Ishikawa (cell line): ENCODE data around the gene PRKN.

Source experiments
- CEBPB ChIP-seq: IDR thresholded peaks from 2 replicates; pipeline ENCODE4 v1.6.1; 2012
- CREB1 ChIP-seq: IDR thresholded peaks from 2 replicates; pipeline ENCODE4 v1.6.1; 2012; ENCODE audit warnings: low read depth
- EGR1 ChIP-seq: IDR thresholded peaks from 2 replicates; pipeline ENCODE4 v1.6.1; 2012
- EP300 ChIP-seq: IDR thresholded peaks from 2 replicates; pipeline ENCODE4 v1.6.1; 2012; ENCODE audit warnings: borderline replicate concordance
- FOXM1 ChIP-seq: IDR thresholded peaks from 2 replicates; pipeline ENCODE4 v1.6.1; 2012; ENCODE audit warnings: low read depth, borderline replicate concordance
- MAX ChIP-seq: IDR thresholded peaks from 2 replicates; pipeline ENCODE4 v1.6.1; 2012
- NFIC ChIP-seq: IDR thresholded peaks from 2 replicates; pipeline ENCODE4 v1.6.1; 2012
- RAD21 ChIP-seq: IDR thresholded peaks from 2 replicates; pipeline ENCODE4 v1.6.1; 2012; ENCODE audit warnings: low read depth
- REST ChIP-seq: IDR thresholded peaks from 2 replicates; pipeline ENCODE4 v1.6.1; 2012; ENCODE audit warnings: low read depth, mild to moderate bottlenecking
- TAF1 ChIP-seq: IDR thresholded peaks from 2 replicates; pipeline ENCODE4 v1.6.1; 2012; ENCODE audit warnings: low read depth, mild to moderate bottlenecking
- TCF12 ChIP-seq: IDR thresholded peaks from 2 replicates; pipeline ENCODE4 v1.6.1; 2012; ENCODE audit warnings: low read depth
- TEAD4 ChIP-seq: IDR thresholded peaks from 2 replicates; pipeline ENCODE4 v1.6.1; 2012
- USF1 ChIP-seq: IDR thresholded peaks from 2 replicates; pipeline ENCODE4 v1.6.1; 2012
- YY1 ChIP-seq: IDR thresholded peaks from 2 replicates; pipeline ENCODE4 v1.6.1; 2012; ENCODE audit warnings: low read depth
- ZBTB7A ChIP-seq: IDR thresholded peaks from 2 replicates; pipeline ENCODE4 v1.6.1; 2012; ENCODE audit warnings: low read depth

Gene PRKN

GRCh38 chr6:161333410-161333809 is 1394.2 kb downstream of the PRKN start:
- no peak for TF ChIP-seq EP300
- TF ChIP-seq TEAD4: no peak
- TF ChIP-seq ZBTB7A: no peak
- TF ChIP-seq YY1: no peak
- no peak for TF ChIP-seq USF1
- no peak for TF ChIP-seq NFIC
- no peak for TF ChIP-seq FOXM1
- TF ChIP-seq RAD21: no peak
- TF ChIP-seq REST: no peak
- TF ChIP-seq TAF1: no peak

GRCh38 chr6:161327360-161327953 is 1400.1 kb downstream of the PRKN start:
- TF ChIP-seq ZBTB7A: no peak
- no peak for TF ChIP-seq TAF1
- no peak for TF ChIP-seq EGR1

- TF ChIP-seq USF1: no peak
- no peak for TF ChIP-seq TCF12
- no peak for TF ChIP-seq TEAD4
- no peak for TF ChIP-seq REST
- no peak for TF ChIP-seq CREB1
These were observed 1408.3 kb downstream of the PRKN start for GRCh38 chr6:161319231-161319630.

GRCh38 chr6:161318456-161318855 is 1409.1 kb downstream of the PRKN start:
- TF ChIP-seq TEAD4 (no peak), FOXM1 (no peak), EP300 (no peak), CEBPB (no peak), YY1 (no peak), RAD21 (no peak), ZBTB7A (no peak), USF1 (no peak), MAX (no peak), CREB1 (no peak), NFIC (no peak), TCF12 (no peak), EGR1 (no peak), TAF1 (no peak), REST (no peak)

- no peak for TF ChIP-seq TEAD4
- TF ChIP-seq NFIC: no peak
- TF ChIP-seq USF1: no peak
- TF ChIP-seq RAD21: no peak
- TF ChIP-seq CREB1: no peak
- no peak for TF ChIP-seq MAX
- no peak for TF ChIP-seq YY1
- no peak for TF ChIP-seq REST
- no peak for TF ChIP-seq EGR1
- no peak for TF ChIP-seq CEBPB
- no peak for TF ChIP-seq EP300
- TF ChIP-seq ZBTB7A: no peak
- no peak for TF ChIP-seq TCF12
- no peak for TF ChIP-seq FOXM1
- TF ChIP-seq TAF1: no peak
These were observed 1411.0 kb downstream of the PRKN start for GRCh38 chr6:161316531-161316930.
